ENCODE data around the gene CDH12. TPM values are rescaled to one million over a fixed set of nuclear protein-coding genes. Genes with fewer than 3 reads are reported as not detected.
"Not testable (repeated sequence)": the region's sequence is repeated elsewhere in the genome, so short reads cannot be mapped to it uniquely, and the experiment has no call there.

CDH12 gene
- total RNA-seq, 1 donor from 2014 or later: 23.5 TPM

- Mint-ChIP-seq H3K36me3 (ENCODE audit: unreplicated experiment) (no peaks in the 10 kb centered on the region), H3K27ac (ENCODE audit: unreplicated experiment) (no peak overlapping the region), H3K4me1 (ENCODE audit: low read depth, unreplicated experiment) (no peaks in the 10 kb centered on the region), H3K27me3 (ENCODE audit: unreplicated experiment) (no peaks in the 10 kb centered on the region), H3K9me3 (ENCODE audit: unreplicated experiment) (no peaks in the 10 kb centered on the region), H3K4me3 (ENCODE audit: unreplicated experiment) (no peak overlapping the region)
- DNase-seq: no peak
- TF ChIP-seq CTCF (IDR thresholded peaks at IDR 0.05; ENCODE audit: partially characterized antibody, unreplicated experiment): no peak
Observed at GRCh38 chr5:22036061-22036460, 817.1 kb downstream of the CDH12 start.

GRCh38 chr5:22033066-22033465, 820.1 kb downstream of the CDH12 start:
- H3K27ac Mint-ChIP-seq (ENCODE audit: unreplicated experiment): no peak overlapping the region
- H3K27me3 Mint-ChIP-seq (ENCODE audit: unreplicated experiment): no peaks in the 10 kb centered on the region
- H3K4me1 Mint-ChIP-seq (ENCODE audit: low read depth, unreplicated experiment): no peaks in the 10 kb centered on the region
- TF ChIP-seq CTCF (IDR thresholded peaks at IDR 0.05; ENCODE audit: partially characterized antibody, unreplicated experiment): no peak
- H3K36me3 Mint-ChIP-seq (ENCODE audit: unreplicated experiment): no peaks in the 10 kb centered on the region
- no peak for DNase-seq
- no peaks in the 10 kb centered on the region for H3K9me3 Mint-ChIP-seq (ENCODE audit: unreplicated experiment)
- no peak overlapping the region for H3K4me3 Mint-ChIP-seq (ENCODE audit: unreplicated experiment)

- no peak overlapping the region for H3K4me3 Mint-ChIP-seq (ENCODE audit: unreplicated experiment)
- H3K27ac Mint-ChIP-seq (ENCODE audit: unreplicated experiment): no peak overlapping the region
- no peak for TF ChIP-seq CTCF (IDR thresholded peaks at IDR 0.05; ENCODE audit: partially characterized antibody, unreplicated experiment)
- no peaks in the 10 kb centered on the region for H3K36me3 Mint-ChIP-seq (ENCODE audit: unreplicated experiment)
- DNase-seq: no peak
- H3K9me3 Mint-ChIP-seq (ENCODE audit: unreplicated experiment): no peaks in the 10 kb centered on the region
- H3K27me3 Mint-ChIP-seq (ENCODE audit: unreplicated experiment): no peaks in the 10 kb centered on the region
- H3K4me1 Mint-ChIP-seq (ENCODE audit: low read depth, unreplicated experiment): no peaks in the 10 kb centered on the region
Observed at GRCh38 chr5:22023784-22024183, 829.4 kb downstream of the CDH12 start.

- H3K4me1 Mint-ChIP-seq (ENCODE audit: low read depth, unreplicated experiment): not testable (repeated sequence)
Observed at GRCh38 chr5:22012893-22013292, 840.3 kb downstream of the CDH12 start.

GRCh38 chr5:22010808-22011207, 842.3 kb downstream of the CDH12 start:
- H3K27me3 Mint-ChIP-seq (ENCODE audit: unreplicated experiment); H3K9me3 Mint-ChIP-seq (ENCODE audit: unreplicated experiment); H3K4me1 Mint-ChIP-seq (ENCODE audit: low read depth, unreplicated experiment); DNase-seq; H3K27ac Mint-ChIP-seq (ENCODE audit: unreplicated experiment); H3K36me3 Mint-ChIP-seq (ENCODE audit: unreplicated experiment); H3K4me3 Mint-ChIP-seq (ENCODE audit: unreplicated experiment): not testable (repeated sequence)

More at GRCh38 chr5:22012893-22013292, 840.3 kb downstream of the CDH12 start:
- not testable (repeated sequence) for H3K4me3 Mint-ChIP-seq (ENCODE audit: unreplicated experiment); H3K27ac Mint-ChIP-seq (ENCODE audit: unreplicated experiment); DNase-seq; H3K27me3 Mint-ChIP-seq (ENCODE audit: unreplicated experiment); H3K9me3 Mint-ChIP-seq (ENCODE audit: unreplicated experiment); H3K36me3 Mint-ChIP-seq (ENCODE audit: unreplicated experiment)

GRCh38 chr5:22001097-22001496, 852.0 kb downstream of the CDH12 start:
- not testable (repeated sequence) for H3K4me1 Mint-ChIP-seq (ENCODE audit: low read depth, unreplicated experiment); H3K9me3 Mint-ChIP-seq (ENCODE audit: unreplicated experiment); H3K27me3 Mint-ChIP-seq (ENCODE audit: unreplicated experiment); H3K36me3 Mint-ChIP-seq (ENCODE audit: unreplicated experiment); DNase-seq; H3K4me3 Mint-ChIP-seq (ENCODE audit: unreplicated experiment); H3K27ac Mint-ChIP-seq (ENCODE audit: unreplicated experiment)

- not testable (repeated sequence) for H3K36me3 Mint-ChIP-seq (ENCODE audit: unreplicated experiment); H3K4me1 Mint-ChIP-seq (ENCODE audit: low read depth, unreplicated experiment); DNase-seq; H3K4me3 Mint-ChIP-seq (ENCODE audit: unreplicated experiment); H3K27me3 Mint-ChIP-seq (ENCODE audit: unreplicated experiment); H3K27ac Mint-ChIP-seq (ENCODE audit: unreplicated experiment); H3K9me3 Mint-ChIP-seq (ENCODE audit: unreplicated experiment)
Observed at GRCh38 chr5:21985799-21986198, 867.3 kb downstream of the CDH12 start.

GRCh38 chr5:21951571-21951970, 901.6 kb downstream of the CDH12 start:
- H3K4me1 Mint-ChIP-seq (ENCODE audit: low read depth, unreplicated experiment); H3K27ac Mint-ChIP-seq (ENCODE audit: unreplicated experiment); DNase-seq; H3K36me3 Mint-ChIP-seq (ENCODE audit: unreplicated experiment); H3K4me3 Mint-ChIP-seq (ENCODE audit: unreplicated experiment); H3K9me3 Mint-ChIP-seq (ENCODE audit: unreplicated experiment); H3K27me3 Mint-ChIP-seq (ENCODE audit: unreplicated experiment): not testable (repeated sequence)
